ENCODE data around the gene DACT1.

DACT1 gene

GRCh38 chr14:58660407-58660806 lies 22.6 kb downstream of the DACT1 start:
- TF ChIP-seq, protein P1, sequence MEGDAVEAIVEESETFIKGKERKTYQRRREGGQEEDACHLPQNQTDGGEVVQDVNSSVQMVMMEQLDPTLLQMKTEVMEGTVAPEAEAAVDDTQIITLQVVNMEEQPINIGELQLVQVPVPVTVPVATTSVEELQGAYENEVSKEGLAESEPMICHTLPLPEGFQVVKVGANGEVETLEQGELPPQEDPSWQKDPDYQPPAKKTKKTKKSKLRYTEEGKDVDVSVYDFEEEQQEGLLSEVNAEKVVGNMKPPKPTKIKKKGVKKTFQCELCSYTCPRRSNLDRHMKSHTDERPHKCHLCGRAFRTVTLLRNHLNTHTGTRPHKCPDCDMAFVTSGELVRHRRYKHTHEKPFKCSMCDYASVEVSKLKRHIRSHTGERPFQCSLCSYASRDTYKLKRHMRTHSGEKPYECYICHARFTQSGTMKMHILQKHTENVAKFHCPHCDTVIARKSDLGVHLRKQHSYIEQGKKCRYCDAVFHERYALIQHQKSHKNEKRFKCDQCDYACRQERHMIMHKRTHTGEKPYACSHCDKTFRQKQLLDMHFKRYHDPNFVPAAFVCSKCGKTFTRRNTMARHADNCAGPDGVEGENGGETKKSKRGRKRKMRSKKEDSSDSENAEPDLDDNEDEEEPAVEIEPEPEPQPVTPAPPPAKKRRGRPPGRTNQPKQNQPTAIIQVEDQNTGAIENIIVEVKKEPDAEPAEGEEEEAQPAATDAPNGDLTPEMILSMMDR (IDR thresholded peaks at IDR 0.05; ENCODE audit: insufficient read depth, missing control alignments): no peak
- FAIRE-seq (no peak), DNase-seq (ENCODE audit: insufficient read length, low spot score) (no peak)

DNA sequence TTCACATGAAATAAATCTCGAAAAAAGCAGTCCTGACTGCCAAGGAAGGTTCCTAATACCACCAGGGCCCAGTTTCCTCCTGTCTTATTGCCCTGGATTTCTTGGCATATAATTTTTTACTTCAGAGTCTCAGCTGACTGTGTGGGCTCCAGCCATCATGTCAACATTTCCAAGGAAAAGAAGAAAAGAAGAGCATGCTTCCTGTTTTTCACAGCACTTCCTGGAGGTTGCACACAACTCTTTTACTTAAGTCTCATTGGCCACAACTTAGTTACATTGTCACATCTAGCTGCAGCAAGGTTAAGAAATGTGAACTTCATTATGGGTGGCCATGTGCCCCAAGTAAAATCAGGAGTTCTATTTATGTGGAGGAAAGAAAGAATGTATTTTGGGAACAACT lies 24.3 kb downstream of the DACT1 start:
- DNase-seq (ENCODE audit: insufficient read length, low spot score) (no peak), FAIRE-seq (no peak)
- TF ChIP-seq, protein P1 (IDR thresholded peaks at IDR 0.05; ENCODE audit: insufficient read depth, missing control alignments): no peak

GRCh38 chr14:58662759-58663158 lies 25.0 kb downstream of the DACT1 start:
- no peak for FAIRE-seq
- DNase-seq (ENCODE audit: insufficient read length, low spot score): no peak
- TF ChIP-seq, protein P1 (IDR thresholded peaks at IDR 0.05; ENCODE audit: insufficient read depth, missing control alignments): no peak

DNA sequence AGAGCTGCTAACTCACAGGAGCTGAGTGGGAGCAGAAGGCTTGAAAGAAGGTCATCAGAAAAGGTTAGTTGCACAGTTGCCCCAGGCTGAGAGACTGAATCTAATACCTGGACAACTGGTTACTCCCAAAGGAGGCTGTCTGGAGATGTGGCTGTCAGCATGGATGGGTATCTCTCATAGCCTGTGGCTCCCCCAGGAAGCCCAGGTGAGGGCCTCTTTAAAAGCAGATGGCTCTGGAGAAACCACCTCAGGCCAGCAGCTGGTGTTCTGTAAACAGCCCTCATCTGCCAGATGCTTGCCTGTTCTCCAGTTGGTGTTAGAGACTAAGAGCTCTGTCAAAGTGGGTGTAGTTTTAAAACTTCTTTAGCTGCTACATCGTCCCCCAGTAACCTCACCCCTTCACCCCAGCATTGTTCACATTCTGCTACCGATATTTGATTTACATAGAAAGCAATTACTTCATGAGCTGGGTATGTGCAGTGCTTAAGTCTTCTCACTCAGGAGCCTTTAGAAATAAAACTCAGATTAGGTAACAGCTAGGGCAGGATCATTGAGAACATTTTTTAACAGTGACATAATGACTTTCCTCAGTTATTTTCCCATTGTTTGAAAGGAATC lies 25.8 kb downstream of the DACT1 start:
- TF ChIP-seq, protein P1 (IDR thresholded peaks at IDR 0.05; ENCODE audit: insufficient read depth, missing control alignments): no peak
- FAIRE-seq: no peak
- DNase-seq (ENCODE audit: insufficient read length, low spot score): no peak

- TF ChIP-seq, protein P1 (IDR thresholded peaks at IDR 0.05; ENCODE audit: insufficient read depth, missing control alignments): no peak
- DNase-seq (ENCODE audit: insufficient read length, low spot score) (no peak), FAIRE-seq (peak; percentile 48)
Measured at GRCh38 chr14:58665773-58666500, 28.2 kb downstream of the DACT1 start.

DNA sequence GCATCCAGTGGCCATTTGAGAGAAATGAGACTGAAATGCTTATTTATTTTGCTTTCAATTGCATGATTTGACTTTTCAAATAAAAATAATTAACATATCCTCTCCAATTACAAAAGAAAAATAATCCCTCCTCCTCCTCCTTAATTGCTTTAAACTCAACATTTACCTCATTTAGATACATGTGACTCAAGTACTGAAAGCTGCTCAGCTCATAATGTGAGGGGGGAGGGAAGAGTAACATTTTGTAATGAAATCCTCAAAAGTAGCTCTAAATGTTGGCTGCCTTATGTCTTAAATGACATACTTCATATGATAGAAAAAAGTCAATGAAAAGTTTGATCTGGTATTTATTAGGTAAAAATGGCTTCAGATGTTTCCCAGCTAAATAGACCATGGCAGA lies 29.0 kb downstream of the DACT1 start:
- DNase-seq (ENCODE audit: insufficient read length, low spot score): no peak
- TF ChIP-seq, protein P1 (IDR thresholded peaks at IDR 0.05; ENCODE audit: insufficient read depth, missing control alignments): no peak
- FAIRE-seq: no peak

GRCh38 chr14:58667900-58668299 lies 30.1 kb downstream of the DACT1 start:
- FAIRE-seq: no peak
- TF ChIP-seq, protein P1 (IDR thresholded peaks at IDR 0.05; ENCODE audit: insufficient read depth, missing control alignments): no peak
- no peak for DNase-seq (ENCODE audit: insufficient read length, low spot score)
